Measurements from ENCODE around the gene SENP1.

SENP1 gene

GRCh38 chr12:48110691-48111311 is 4.9 kb upstream of the SENP1 start:
- DNase-seq: no peak

- no peak for DNase-seq
Observed at GRCh38 chr12:48109424-48109823, 3.5 kb upstream of the SENP1 start.

- peak; percentile 63 for DNase-seq
Observed at GRCh38 chr12:48106681-48107613, 1.1 kb upstream of the SENP1 start.

- peak; percentile 84 for DNase-seq
Observed at GRCh38 chr12:48105321-48105866, 485 bp downstream of the SENP1 start.

- DNase-seq: no peak
Observed at GRCh38 chr12:48104531-48104930, 1.3 kb downstream of the SENP1 start.

GRCh38 chr12:48092611-48093010 is 13.3 kb downstream of the SENP1 start:
- no peak for DNase-seq

- no peak for DNase-seq
Observed at GRCh38 chr12:48086327-48086726, 19.6 kb downstream of the SENP1 start.

GRCh38 chr12:48084841-48085460 is 20.9 kb downstream of the SENP1 start:
- DNase-seq: no peak

GRCh38 chr12:48084066-48084465 is 21.8 kb downstream of the SENP1 start:
- DNase-seq: no peak

- DNase-seq: no peak
Observed at GRCh38 chr12:48080821-48081220, 25.1 kb downstream of the SENP1 start.

- DNase-seq: no peak
Observed at GRCh38 chr12:48080285-48080684, 25.6 kb downstream of the SENP1 start.

GRCh38 chr12:48078901-48079300 is 27.0 kb downstream of the SENP1 start:
- no peak for DNase-seq

GRCh38 chr12:48077111-48077510 is 28.8 kb downstream of the SENP1 start:
- no peak for DNase-seq

- DNase-seq: no peak
Observed at GRCh38 chr12:48075832-48076231, 30.0 kb downstream of the SENP1 start.

- DNase-seq: no peak
Observed at GRCh38 chr12:48074266-48074665, 31.6 kb downstream of the SENP1 start.

GRCh38 chr12:48072266-48072665 is 33.6 kb downstream of the SENP1 start:
- DNase-seq: no peak

- DNase-seq: no peak
Observed at GRCh38 chr12:48071808-48072207, 34.1 kb downstream of the SENP1 start.

GRCh38 chr12:48070731-48071130 is 35.1 kb downstream of the SENP1 start:
- no peak for DNase-seq

- DNase-seq: no peak
Observed at GRCh38 chr12:48070033-48070432, 35.8 kb downstream of the SENP1 start.

GRCh38 chr12:48069241-48069640 is 36.6 kb downstream of the SENP1 start:
- no peak for DNase-seq

- no peak for DNase-seq
Observed at GRCh38 chr12:48068457-48068856, 37.4 kb downstream of the SENP1 start.

- no peak for DNase-seq
Observed at GRCh38 chr12:48067250-48067938, 38.5 kb downstream of the SENP1 start.

GRCh38 chr12:48065041-48065440 is 40.8 kb downstream of the SENP1 start:
- no peak for DNase-seq
